Sigmoid colon (tissue), 7 donors: Measurements from ENCODE around the gene SLC6A3. TPM values are rescaled to one million over a fixed set of nuclear protein-coding genes. Genes with fewer than 3 reads are reported as not detected.
A peak's percentile ranks its signal among the peaks of the same experiment; 100 is the strongest.

Experiments
- DNase-seq: peaks from one replicate; pipeline ENCODE4 v3.0.0-alpha.2; 2019
- H3K27ac ChIP-seq, 4 donors: fragments of 200-600 bp; sonication (generic); one replicate each; pipeline ENCODE4 v1.5.1; 2016 to 2019; ENCODE audit warnings: mild to moderate bottlenecking in 1 of 4
- H3K27me3 ChIP-seq, 3 donors: fragments of 200-600 bp; sonication (generic); one replicate each; pipeline ENCODE4 v1.5.1; 2019; ENCODE audit warnings: mild to moderate bottlenecking in 1 of 3
- H3K36me3 ChIP-seq, 4 donors: fragments of 200-600 bp; sonication (generic); one replicate each; pipeline ENCODE4 v1.5.1; 2016 to 2019
- H3K4me1 ChIP-seq, 4 donors: fragments of 200-600 bp; sonication (generic); one replicate each; pipeline ENCODE4 v1.5.1; 2017 to 2019
- H3K4me3 ChIP-seq, 4 donors: fragments of 200-600 bp; sonication (generic); one replicate each; pipeline ENCODE4 v1.5.1; 2017 to 2019; ENCODE audit warnings: mild to moderate bottlenecking in 2 of 4, moderate library complexity in 1 of 4
- H3K9me3 ChIP-seq, 4 donors: fragments of 200-600 bp in 3 of 4; sonication (generic) in 3 of 4; one replicate each; pipeline versions ENCODE4 v1.5.1 to v1.6.1; 2013 to 2019
- EP300 ChIP-seq, 4 donors: sonication (generic); formaldehyde crosslinking; IDR thresholded peaks; one replicate each; pipeline ENCODE4 v1.6.1; 2017; ENCODE audit warnings: antibody characterized with exemption in 4 of 4
- POLR2A ChIP-seq, 2 donors: fragments of 450-650 bp; IDR thresholded peaks; one replicate each; pipeline ENCODE4 v1.6.1; 2016; ENCODE audit warnings: antibody characterized with exemption in 2 of 2, mild to moderate bottlenecking in 2 of 2, moderate library complexity in 2 of 2
- POLR2AphosphoS5 ChIP-seq, 4 donors: sonication (generic); formaldehyde crosslinking; IDR thresholded peaks; one replicate each; pipeline ENCODE4 v1.6.1; 2017; ENCODE audit warnings: antibody characterized with exemption in 4 of 4
- WGBS, 2 donors: extraction: QIAGEN DNeasy Blood & Tissue Kit; methylation state at CpG; one replicate each; pipeline ENCODE4 v1.1.7; 2013; 5-methylcytosine and 5-hydroxymethylcytosine counted together
- intact Hi-C: fragments of 100-400 bp; cut with DNase I; formaldehyde crosslinking; loops from one replicate; pipeline ENCODE4 v1.15.1; 2023
- polyA plus RNA-seq, 3 donors: library from polyadenylated mRNA; stranded (reverse); fragments of 200-250 nt; gene quantifications; one replicate each; pipeline ENCODE4 v1.2.3, GENCODE V29; 2013
- total RNA-seq, 4 donors: library from RNA; depleted of rRNA; stranded (reverse); fragments of >200 nt; gene quantifications; one replicate each; pipeline ENCODE4 v1.1.0, GENCODE V29; 2016
- TF ChIP-seq, protein P1 (sequence below), 4 experiments: fragments of 450-650 bp in 3 of 4; fragments of 200-600 bp in 1 of 4; IDR thresholded peaks; one replicate each; pipeline ENCODE4 v1.5.1; 2016 to 2019; ENCODE audit warnings: antibody characterized with exemption in 4 of 4, mild to moderate bottlenecking in 3 of 4, moderate library complexity in 2 of 4
- donor health status: healthy with polysubstance abuse.
- donor health status: Bipolar disorder and iron deficiency.
- donor health status: healthy.

SLC6A3 gene
- total and polyA plus RNA-seq, 7 donors = 0.06 TPM; not detected in 6

DNA sequence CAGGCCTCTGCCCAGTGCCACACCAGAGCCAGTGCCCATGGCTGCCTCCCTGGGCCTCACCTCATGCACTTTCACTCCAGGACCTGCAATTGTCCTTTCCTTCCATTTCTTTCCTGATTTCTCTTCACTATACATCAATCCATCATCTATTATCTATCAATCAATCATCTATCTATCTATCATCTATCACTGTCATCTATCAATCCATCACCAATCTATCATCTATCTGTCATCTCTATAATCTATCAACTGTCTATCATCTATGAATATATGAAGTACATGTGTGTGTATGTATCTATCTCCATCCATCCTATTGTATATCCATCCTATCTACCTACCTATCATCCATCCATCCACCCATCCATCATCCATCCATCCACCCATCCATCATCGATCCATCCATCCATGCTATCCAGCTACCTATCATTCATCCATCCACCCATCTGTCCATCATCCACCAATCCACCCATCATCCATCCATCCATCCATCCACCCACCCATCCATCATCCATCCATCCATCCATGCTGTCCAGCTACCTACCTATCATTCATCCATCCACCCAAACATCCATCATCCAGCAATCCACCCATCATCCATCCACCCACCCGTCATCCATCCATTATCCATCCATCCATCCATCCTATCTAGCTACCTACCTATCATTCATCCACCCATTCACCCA, 26.9 kb downstream of the SLC6A3 start:
- H3K9me3 ChIP-seq = no peaks in the 10 kb centered on the region
- no peaks in the 10 kb centered on the region for H3K36me3 ChIP-seq
- intact Hi-C loops = no loop called here
- H3K4me1 ChIP-seq = no peaks in the 10 kb centered on the region
- peaks cover 0 to 12% (median 0%) of the 10 kb centered on the region in 3 donors for H3K27me3 ChIP-seq
- H3K4me3 ChIP-seq = no peak overlapping the region
- no peak overlapping the region for H3K27ac ChIP-seq
- DNase-seq = peak; percentile 19
- no peak for TF ChIP-seq EP300 (IDR thresholded peaks at IDR 0.05)
- TF ChIP-seq POLR2AphosphoS5 (IDR thresholded peaks at IDR 0.05) = peak in 1 of 4 donors; percentile 13
- WGBS, 2 donors = 88 to 89% methylated on average over 2 of the region's 2 CpGs

DNA sequence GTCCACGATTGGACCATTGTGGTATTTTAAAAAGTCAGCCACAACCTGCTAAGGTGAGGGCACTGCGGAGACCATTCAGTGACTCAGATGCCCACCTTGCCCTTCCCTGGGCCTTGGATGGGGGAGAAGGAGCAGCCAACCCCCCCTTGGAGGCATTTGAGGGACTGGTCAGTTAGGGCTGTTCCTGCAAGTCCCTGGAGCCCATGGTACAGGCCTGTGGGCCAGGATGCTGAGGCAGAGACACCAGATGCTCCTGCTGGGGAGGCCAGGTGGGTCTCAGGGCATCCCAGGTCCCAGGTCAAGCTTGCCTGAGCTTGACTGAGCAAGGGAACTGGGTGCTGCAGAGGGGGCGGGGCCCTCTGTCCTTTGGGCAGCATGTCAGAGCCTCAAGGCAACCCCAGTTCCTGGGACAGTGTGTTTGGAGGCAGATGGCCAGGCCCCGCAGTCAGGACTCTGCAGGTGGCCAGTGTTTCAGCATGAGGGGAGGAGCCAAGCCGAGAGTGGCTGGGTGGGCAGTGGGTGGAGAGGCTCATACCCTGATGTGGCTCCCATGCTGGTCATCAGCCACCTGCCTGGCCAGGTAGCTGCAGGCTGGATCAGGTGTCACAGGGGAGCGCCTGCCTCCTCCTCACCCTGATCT, 27.5 kb downstream of the SLC6A3 start:
- Histone ChIP-seq H3K4me1 (no peaks in the 10 kb centered on the region), H3K4me3 (no peak overlapping the region), H3K9me3 (no peaks in the 10 kb centered on the region), H3K27ac (no peak overlapping the region), H3K27me3 (peaks cover 0 to 18% (median 0%) of the 10 kb centered on the region in 3 donors), H3K36me3 (no peaks in the 10 kb centered on the region)
- intact Hi-C loops = no loop called here
- WGBS, 2 donors = 68 to 74% methylated on average over 6 of the region's 6 CpGs
- TF ChIP-seq POLR2AphosphoS5 (IDR thresholded peaks at IDR 0.05) (no peak), EP300 (IDR thresholded peaks at IDR 0.05) (no peak), POLR2A (IDR thresholded peaks at IDR 0.05) (no peak)
- TF ChIP-seq, protein P1, sequence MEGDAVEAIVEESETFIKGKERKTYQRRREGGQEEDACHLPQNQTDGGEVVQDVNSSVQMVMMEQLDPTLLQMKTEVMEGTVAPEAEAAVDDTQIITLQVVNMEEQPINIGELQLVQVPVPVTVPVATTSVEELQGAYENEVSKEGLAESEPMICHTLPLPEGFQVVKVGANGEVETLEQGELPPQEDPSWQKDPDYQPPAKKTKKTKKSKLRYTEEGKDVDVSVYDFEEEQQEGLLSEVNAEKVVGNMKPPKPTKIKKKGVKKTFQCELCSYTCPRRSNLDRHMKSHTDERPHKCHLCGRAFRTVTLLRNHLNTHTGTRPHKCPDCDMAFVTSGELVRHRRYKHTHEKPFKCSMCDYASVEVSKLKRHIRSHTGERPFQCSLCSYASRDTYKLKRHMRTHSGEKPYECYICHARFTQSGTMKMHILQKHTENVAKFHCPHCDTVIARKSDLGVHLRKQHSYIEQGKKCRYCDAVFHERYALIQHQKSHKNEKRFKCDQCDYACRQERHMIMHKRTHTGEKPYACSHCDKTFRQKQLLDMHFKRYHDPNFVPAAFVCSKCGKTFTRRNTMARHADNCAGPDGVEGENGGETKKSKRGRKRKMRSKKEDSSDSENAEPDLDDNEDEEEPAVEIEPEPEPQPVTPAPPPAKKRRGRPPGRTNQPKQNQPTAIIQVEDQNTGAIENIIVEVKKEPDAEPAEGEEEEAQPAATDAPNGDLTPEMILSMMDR (IDR thresholded peaks at IDR 0.05) = no peak
- DNase-seq = peak; percentile 43

DNA sequence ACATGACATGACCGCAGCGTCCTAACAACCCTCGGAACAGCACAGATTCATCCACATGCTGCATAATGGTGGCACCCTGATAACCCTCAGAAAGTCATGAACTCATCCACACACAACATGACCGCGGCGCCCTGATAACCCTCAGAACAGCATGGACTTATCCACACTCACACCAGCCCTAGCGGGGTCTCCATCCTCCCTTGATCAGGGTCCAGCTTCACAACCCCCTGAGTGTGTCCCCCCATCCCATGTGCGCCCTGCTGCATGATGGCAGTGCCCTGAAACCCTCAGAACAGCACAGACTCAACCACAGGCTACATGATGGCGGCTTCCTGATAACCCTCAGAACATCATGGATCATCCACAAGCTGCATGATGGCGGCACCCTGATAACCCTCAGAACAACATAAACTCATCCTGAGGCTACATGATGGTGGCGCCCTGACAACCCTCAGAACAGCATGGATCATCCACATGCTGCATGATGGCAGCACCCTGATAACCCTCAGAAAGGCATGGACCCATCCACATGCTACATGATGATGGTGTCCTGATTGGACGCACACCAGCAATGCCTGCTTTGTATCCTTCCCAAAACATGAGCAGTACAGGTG, 28.3 kb downstream of the SLC6A3 start:
- 91% methylated on average over 12 of the region's 12 CpGs for WGBS, 2 donors
- H3K4me3 ChIP-seq = no peak overlapping the region
- H3K36me3 ChIP-seq = no peaks in the 10 kb centered on the region
- no peaks in the 10 kb centered on the region for H3K9me3 ChIP-seq
- DNase-seq = peak; percentile 35
- peaks cover 0 to 21% (median 0%) of the 10 kb centered on the region in 3 donors for H3K27me3 ChIP-seq
- TF ChIP-seq POLR2AphosphoS5 (IDR thresholded peaks at IDR 0.05) (no peak), EP300 (IDR thresholded peaks at IDR 0.05) (no peak), POLR2A (IDR thresholded peaks at IDR 0.05) (no peak)
- TF ChIP-seq, protein P1 (IDR thresholded peaks at IDR 0.05) = no peak
- H3K27ac ChIP-seq = no peak overlapping the region
- intact Hi-C loops = no loop called here
- H3K4me1 ChIP-seq = no peaks in the 10 kb centered on the region

DNA sequence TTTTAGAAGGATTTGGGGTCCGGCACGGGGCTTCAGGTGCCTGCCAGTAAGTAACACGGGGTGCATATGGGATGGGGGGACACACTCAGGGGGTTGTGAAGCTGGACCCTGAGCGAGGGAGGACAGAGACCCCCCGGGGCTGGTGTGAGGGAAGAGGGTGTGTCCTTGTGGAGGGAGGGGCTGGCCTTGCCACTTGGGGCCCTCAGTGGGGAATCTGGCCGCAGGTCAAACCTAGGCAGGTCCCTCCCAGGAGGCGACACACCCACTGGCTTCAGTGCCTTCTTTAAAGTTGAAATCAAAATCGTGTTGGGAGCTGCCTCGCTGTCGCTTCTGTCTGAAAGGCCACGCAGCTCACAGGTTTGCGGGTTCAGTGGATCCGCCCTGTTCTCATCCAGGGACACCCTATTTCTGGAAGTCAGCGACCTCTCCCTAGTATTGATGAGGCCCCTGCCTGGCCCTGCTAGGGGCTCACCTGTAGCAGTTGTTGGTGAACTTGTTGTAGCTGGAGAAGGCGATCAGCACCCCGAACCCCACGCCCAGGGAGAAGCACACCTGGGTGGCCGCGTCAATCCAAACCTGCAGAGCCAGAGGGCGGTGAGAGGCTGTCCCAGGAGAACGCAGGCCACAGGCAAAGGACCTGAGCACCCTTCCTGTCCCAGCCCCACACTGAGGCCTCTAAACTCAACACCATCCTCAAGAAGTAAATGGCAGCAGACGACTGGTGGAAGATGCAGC, 29.4 kb downstream of the SLC6A3 start:
- DNase-seq = peak; percentile 47
- TF ChIP-seq EP300 (IDR thresholded peaks at IDR 0.05) = no peak
- TF ChIP-seq, protein P1 (IDR thresholded peaks at IDR 0.05) = no peak
- no peak for TF ChIP-seq POLR2AphosphoS5 (IDR thresholded peaks at IDR 0.05)
- TF ChIP-seq POLR2A (IDR thresholded peaks at IDR 0.05) = no peak
- no peak overlapping the region for H3K4me3 ChIP-seq
- peaks cover 0 to 21% (median 0%) of the 10 kb centered on the region in 3 donors for H3K27me3 ChIP-seq
- no peaks in the 10 kb centered on the region for H3K36me3 ChIP-seq
- H3K4me1 ChIP-seq = no peaks in the 10 kb centered on the region
- no peaks in the 10 kb centered on the region for H3K9me3 ChIP-seq
- intact Hi-C loops = no loop called here
- WGBS, 2 donors = 53 to 74% methylated on average over 22 of the region's 22 CpGs
- H3K27ac ChIP-seq = no peak overlapping the region

DNA sequence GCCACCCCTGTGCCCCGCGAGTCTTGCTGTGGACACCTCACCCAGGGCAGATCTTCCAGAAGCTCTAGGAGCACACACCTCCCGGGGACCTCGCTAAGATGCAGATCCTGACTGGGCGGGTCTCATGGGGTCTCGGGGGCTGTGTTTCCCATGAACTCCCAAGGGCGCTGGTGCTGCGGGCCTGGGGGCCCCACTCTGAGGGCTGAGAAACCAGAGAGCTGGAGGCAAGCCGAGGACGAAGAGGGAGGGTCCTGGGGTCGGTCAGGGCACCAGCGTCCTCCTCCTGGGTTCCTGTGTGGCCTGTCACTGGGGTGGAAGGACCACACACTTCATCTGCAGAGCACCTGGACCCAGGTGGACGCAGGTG, 30.2 kb downstream of the SLC6A3 start:
- Histone ChIP-seq H3K4me3 (no peak overlapping the region), H3K36me3 (no peaks in the 10 kb centered on the region), H3K9me3 (no peaks in the 10 kb centered on the region), H3K27ac (no peak overlapping the region), H3K4me1 (no peaks in the 10 kb centered on the region), H3K27me3 (peaks cover 0 to 26% (median 0%) of the 10 kb centered on the region in 3 donors)
- 76 to 80% methylated on average over 13 of the region's 13 CpGs for WGBS, 2 donors
- DNase-seq = peak; percentile 53
- TF ChIP-seq EP300 (IDR thresholded peaks at IDR 0.05) (no peak), POLR2AphosphoS5 (IDR thresholded peaks at IDR 0.05) (no peak), POLR2A (IDR thresholded peaks at IDR 0.05) (no peak)
- TF ChIP-seq, protein P1 (IDR thresholded peaks at IDR 0.05) = no peak
- intact Hi-C loops = no loop called here
